Endometrial microvascular endothelial cells (primary cell): ENCODE data around the gene PGAM1. TPM values are rescaled to one million over a fixed set of nuclear protein-coding genes. Genes with fewer than 3 reads are reported as not detected.
"Not testable (repeated sequence)": the region's sequence is repeated elsewhere in the genome, so short reads cannot be mapped to it uniquely, and the experiment has no call there.

Experiments used
- in situ Hi-C: cut with HindIII; loops from 2 replicates; pipeline ENCODE4 v1.10.0; 2017; ENCODE audit warnings: low sequenced_read_pairs, low pct_unique_long_range_greater_than_20kb; ENCODE audit errors: inconsistent ontology term
- total RNA-seq: library from RNA; depleted of rRNA; stranded (reverse); fragments of >200 nt; gene quantifications from one replicate; pipeline ENCODE4 v1.2.3, GENCODE V29; 2015; ENCODE audit errors: inconsistent ontology term

Gene PGAM1
- total RNA-seq, 1 donor from 2014 or later, result 735 TPM

DNA sequence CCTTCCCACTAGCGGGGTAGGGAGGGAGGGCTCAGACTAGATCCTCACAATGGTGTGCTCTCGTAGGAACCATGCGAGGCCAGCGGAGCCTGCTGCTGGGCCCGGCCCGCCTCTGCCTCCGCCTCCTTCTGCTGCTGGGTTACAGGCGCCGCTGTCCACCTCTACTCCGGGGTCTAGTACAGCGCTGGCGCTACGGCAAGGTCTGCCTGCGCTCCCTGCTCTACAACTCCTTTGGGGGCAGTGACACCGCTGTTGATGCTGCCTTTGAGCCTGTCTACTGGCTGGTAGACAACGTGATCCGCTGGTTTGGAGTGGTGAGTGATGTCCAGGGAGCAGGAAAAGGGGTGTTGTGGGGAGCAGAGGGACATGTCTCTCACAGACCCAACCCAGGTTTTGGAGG, 25.6 kb downstream of the PGAM1 start:
- in situ Hi-C loops, result no loop called here

DNA sequence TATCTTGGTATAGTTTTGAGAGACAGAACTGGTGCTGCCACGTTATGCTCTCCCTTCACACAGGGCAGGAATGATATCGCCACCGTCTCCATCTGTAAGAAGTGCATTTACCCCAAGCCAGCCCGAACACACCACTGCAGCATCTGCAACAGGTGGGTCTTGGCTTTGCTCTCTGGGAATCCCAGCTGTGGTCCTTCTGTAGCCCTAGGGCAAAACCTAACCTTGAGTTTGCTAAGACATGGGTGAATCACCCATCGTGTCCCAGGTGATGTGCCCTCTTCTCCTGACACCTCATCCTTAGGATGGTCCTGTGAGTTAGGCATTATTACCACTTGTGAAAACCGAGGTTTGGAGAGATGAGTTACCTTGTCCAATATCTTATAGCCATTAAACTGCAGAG, 26.4 kb downstream of the PGAM1 start:
- in situ Hi-C loops, result no loop called here

DNA sequence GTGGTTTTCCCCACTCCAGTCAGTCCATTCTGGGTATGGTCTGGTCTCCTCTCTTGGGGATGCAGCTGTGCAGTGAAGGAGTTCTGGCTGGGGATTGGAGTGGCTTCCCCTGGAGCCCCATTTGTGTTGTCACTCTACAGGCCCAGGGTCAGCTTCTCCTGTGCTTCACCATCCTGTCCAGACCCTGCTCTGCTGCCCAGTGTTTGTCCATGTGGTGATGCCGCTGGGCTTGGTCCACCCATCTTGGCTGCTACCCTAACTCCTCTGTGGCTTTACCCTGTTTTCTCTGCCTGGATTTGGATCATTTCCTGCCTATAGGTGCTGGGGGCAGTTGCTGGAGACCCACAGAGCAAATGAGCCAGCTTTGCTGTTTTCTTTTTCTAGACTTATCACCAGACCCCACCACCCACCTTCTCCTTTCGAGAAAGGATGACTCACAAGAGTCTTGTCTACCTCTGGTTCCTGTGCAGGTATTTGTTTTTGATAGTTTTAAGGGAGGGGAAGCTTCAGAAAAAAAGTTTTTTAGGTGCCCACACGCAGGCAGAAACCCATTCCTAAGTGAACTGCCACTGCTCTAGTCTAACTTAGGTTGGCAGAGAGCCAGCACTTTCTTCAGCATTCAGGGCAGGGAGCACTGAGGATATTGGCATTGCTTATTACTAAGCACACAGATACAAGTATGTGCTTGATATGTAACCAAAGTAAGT, 28.5 kb downstream of the PGAM1 start:
- in situ Hi-C loops, result no loop called here

DNA sequence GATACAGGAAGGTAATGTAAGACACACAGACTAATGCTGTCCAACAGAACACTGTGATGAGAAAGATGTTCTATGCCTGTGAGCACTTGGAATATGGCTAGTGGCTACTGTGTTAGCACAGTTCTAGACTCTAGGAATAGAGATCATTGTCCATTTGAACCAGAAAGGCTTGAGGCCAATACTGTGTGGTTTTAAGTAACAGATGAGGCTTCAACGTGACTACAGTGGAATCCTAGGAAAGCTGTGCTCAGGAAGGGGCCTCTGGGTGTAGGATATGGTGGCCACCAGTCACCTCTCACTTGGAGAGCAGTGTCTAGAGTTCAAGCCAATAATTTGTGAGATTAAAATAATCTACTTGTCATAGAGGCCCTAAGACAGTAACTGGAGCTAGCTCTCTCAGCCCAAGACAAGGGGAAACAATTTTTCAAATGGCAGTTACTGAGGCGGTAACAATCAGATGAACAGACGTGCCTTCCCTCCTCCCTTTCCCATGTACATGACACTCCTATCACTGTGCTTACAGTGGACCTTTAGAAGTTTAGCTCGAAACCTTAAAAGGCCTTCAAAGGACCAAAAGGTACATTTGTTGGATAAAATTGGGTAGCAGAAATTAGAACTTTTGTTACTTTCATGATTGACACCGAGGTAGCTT, 30.2 kb downstream of the PGAM1 start:
- in situ Hi-C loops, result no loop called here

DNA sequence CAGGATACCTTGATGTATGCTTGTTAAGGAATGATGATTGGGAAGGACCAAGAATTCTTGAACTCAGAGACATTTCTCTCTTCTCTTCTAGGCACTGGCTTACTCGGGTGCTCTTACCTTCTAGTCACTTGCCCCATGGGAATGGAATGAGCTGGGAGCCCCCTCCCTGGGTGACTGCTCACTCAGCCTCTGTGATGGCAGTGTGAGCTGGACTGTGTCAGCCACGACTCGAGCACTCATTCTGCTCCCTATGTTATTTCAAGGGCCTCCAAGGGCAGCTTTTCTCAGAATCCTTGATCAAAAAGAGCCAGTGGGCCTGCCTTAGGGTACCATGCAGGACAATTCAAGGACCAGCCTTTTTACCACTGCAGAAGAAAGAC, 30.7 kb downstream of the PGAM1 start:
- in situ Hi-C loops, result no loop called here

DNA sequence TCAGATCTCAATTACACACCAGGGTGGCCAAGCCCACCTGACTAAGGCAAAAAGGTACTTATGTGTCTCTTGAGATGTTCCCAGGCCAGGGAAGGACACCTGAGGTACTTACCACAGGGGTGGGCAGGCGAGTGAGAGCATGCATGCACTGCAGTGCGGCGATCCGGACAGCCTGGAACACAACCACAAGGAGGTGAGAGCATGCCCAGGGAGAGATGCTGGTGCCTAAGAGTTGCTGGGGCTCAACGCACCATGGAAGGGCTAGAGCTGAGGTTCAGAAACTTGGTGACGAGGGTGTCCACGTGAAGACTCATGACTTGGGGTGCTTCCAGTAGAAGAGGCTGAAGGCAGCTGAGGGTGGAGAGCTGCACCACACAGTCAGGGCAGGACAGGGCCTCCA, 33.1 kb downstream of the PGAM1 start:
- in situ Hi-C loops, result no loop called here

DNA sequence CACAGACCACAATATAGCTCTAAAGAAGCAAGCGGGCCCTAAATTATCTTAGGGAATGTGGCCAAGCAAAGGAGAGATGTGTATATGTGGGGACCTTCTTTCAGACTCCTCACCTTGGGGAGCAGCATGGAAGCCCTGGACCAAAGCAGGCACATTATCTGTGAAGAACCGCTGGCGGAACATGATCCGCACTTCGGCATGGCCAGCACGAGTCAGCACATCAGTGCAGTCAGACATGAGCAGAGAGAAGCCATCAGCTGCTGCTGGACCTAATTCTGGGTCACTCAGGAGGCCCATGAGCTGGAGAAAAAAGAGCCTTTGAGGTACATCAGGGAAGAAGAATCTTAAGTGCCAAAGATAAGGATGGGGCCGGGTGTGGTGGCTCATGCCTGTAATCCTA, 33.9 kb downstream of the PGAM1 start:
- in situ Hi-C loops, result no loop called here

DNA sequence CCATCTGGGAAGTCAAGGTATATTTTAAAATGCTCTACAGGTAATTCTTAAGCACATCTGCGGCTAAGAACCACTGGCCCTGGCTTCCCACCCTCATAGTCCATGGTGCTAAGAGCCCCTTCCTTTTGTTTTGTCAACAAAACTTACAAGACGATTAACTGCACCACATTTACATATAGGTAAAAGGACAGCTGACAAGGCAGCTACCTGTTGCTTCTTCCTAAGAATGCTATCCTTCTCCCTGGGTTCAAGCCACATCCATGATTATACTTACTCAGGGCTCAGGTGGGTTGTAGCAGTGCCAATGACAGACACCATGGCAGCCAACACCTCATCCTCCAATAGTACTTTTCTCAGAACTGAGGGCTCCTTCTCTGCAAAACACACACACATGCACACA, 36.3 kb downstream of the PGAM1 start:
- in situ Hi-C loops, result no loop called here

DNA sequence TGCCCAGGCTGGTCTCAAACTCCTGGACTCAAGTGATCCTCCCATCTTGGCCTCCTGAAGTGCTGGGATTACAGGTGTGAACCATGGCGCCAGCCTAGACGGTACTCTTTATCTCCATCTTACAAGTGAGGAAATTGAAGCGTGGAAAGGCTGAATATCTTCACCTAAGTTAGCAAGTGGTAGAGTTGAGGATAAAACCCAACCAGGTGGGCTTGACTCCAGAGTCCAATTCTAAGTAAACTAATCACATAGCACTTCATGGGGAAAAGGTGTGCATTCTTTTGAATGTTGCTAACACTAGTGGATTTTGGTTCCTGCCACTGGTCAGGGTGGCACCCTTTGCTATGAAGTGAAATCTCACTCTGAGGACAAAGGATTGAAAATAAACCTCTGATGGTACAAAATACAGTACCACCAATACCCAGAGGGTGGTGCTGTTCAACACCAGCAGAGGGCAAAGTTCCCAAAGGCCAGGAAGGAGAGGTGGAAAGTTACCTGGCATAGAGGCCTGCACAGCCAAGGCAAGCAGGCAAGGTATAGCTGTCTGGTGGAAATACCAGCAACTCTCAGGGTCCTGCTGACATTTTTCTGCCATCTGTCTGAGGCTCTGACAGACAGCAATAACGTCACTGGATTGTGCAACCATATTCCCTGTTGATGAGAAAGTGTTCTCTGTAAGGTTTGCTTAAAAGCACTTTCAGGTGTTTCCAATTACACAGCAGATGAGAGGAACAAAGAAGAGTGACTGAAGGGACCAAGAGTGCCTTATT, 37.6 kb downstream of the PGAM1 start:
- in situ Hi-C loops, result no loop called here

DNA sequence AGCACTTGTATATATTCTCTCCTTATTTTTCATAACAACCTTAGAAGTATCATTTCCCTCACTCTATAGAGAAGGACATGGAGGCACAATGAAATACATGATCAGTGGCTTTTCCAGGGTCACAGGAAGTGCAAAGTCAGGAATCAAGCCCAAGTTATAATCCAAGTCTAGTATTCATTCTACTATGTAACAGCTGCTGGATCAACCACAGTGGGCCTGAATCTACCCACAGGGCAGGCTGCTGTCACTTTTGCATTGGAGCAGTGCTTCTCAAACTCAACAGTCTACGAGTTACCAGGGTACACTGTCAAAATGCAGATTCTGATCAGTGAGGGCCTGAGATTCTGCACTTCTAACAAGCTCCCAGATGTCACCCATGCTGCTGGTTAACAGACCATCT, 38.2 kb downstream of the PGAM1 start:
- in situ Hi-C loops, result no loop called here

DNA sequence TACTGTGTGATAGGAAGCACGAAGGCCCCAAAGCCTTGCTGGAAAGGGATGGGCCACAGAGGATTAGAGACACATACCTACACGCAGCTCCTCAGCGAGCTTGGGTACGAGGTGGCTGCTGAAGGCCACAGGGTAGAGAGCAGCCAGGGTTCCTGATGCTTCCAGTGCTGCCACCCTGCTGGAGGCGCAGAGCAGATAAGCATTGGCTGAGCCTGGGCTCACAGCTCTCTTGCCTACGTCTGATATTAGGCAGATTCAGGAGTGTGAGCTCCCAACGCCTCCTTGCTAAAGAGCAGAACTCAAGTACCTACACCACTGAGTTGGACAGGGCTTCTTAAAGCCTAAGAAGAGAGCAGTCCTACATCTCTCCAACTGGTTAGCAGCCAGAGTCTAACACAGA, 40.0 kb downstream of the PGAM1 start:
- in situ Hi-C loops, result no loop called here

DNA sequence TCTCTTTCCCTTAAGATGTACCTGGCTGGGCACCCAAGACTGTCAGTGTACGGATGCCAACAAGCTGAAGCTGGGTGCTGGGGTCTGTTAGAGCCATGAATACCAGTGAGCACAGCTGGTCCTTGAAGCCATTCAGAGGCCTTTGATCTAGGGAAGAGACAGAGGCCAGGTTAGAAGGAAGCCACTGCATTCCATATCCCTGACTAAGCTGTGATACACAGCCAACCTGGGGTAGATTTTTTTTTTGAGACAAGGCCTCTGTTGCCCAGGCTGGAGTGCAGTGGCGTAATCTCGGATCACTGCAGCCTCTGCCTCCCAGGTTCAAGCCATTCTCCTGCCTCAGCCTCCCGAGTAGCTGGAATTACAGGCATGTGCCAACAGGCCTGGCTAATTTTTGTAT, 40.8 kb downstream of the PGAM1 start:
- in situ Hi-C loops, result no loop called here

DNA sequence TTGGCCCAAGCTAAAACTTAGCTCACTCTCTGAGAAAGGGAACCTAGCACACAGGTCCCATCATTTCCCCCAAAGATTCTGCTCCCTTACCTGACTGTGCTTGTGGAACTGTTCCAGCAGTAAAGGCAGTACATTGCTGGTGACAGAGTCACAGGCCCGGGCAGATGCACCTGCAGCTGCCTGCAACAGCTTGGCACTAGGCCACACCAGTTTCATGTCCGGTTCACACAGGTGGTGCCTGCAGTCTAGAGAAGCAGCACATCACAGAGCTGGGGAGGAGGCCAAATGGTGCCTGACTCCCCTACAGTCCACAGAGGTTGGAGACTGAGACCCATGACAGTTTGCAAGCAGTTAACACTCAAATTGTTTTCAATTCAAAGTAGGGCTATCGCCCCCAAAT, 42.2 kb downstream of the PGAM1 start:
- in situ Hi-C loops, result no loop called here

DNA sequence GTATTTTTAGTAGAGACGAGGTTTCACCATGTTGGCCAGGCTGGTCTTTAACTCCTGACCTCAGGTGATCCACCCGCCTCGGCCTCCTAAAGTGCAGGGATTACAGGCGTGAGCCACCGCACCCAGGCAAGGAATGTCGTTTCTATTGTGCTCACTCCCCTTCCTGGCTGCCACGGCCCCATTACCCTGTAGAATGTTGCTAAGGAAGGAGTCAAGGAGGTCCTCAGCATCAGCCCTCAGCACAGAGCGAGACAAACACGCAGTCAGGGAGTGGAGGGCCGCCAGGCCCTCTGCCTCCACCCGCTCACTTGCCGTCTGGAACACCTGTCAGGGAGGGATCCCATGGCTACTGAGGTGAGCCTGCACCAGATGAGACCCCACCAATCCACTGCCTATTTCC, 42.8 kb downstream of the PGAM1 start:
- in situ Hi-C loops, result not testable (repeated sequence)

DNA sequence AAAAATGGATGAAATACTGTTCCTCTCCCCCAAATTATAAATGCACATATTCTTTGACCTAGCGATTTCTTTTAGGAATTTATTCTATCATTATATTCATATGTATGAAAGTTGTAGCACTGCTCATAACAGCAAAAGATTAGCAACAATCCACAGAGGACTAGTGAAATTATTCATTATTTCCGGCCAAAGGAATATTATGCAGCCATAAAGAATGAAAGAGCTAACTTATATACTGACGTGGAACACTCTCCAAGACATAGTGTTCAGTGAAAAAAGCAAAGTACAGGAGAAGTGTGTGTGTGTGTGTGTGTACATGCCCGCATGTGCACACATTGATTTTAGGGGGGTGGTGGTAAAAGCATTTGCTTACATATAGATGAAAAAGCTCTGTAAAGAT, 48.9 kb downstream of the PGAM1 start:
- in situ Hi-C loops, result no loop called here

DNA sequence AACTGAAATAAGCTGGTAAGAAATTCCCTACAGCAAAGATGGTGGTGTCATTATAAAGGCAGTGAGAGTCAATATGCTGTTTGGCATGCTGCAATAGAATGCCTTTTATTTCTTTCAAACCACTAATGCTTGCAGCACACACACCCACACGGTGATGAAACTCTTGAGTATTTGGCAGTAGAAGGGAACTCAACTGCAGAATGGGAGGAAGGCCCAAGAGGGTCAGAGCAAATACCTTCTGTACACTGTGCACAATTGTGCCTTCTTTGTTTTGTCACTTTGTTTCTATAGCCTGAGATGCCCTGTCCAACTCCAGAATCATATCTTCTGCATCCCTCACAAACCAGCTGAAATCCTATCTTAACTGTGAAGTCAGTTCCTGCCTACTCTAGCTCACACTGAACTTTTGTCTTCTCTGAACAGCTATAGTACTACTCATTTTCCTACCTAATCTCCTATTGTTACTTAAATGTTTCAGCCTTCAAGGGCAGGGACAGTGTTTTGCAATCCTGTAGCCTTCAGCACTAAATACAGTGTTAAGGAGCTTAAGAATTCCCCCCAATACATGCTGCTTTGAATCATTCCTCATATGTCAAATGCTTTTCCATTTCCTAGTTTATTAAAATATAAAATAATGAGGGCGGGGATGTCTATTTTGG, 50.1 kb downstream of the PGAM1 start:
- in situ Hi-C loops, result no loop called here

DNA sequence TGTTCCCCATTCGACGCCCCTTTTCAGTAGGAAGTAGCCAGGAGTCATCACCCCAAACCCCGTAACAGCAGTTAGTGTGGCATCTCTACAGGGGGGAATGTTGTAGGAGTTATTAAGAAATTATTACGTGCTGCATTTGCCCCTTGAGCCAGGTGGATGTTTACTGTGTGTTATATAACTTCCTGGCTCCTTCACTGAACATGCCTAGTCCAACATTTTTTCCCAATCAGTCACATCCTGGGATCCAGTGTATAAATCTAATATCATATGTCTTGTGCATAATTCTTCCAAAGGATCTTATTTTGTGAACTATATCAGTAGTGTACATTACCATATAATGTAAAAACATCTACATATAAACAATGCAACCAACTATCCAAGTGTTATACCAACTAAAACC, 53.4 kb downstream of the PGAM1 start:
- in situ Hi-C loops, result not testable (repeated sequence)

DNA sequence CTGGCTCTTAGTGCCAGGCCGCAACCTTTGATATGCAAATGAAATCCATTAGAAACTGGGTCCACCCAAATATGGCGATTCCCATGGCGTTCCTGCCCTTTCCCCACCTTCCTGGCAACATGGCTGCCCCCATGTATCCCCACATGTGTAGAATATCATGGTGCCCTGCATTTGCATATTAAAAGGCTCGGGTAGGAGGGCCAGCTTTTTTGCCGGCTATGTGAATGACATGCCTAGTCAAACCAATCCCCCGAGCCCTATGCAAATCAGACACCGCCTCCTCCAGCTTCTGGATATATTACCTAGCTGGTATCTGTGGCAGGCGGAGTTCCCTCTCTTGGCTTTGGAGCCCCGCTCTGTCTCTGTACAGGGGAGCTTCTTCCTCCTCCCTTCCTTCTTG, 53.9 kb downstream of the PGAM1 start:
- in situ Hi-C loops, result no loop called here

DNA sequence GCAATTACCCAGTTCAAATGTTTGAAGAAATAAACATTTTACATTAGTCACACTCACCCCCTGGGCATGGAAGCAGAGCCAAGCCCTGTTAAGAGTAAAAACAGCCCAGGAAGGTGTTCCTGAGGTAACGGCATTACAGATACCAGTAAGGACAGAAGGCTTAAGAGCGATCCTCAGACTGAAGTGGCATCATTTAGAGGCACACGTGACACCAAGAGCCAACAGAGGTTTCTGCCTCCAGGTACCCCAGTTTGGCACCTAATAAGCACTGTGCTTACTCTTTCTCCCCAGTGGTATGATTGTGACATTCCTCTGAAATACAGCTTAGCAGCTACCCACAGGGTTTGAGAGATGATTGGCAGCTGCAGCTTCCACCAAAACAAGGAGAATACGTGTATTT, 55.1 kb downstream of the PGAM1 start:
- in situ Hi-C loops, result no loop called here

DNA sequence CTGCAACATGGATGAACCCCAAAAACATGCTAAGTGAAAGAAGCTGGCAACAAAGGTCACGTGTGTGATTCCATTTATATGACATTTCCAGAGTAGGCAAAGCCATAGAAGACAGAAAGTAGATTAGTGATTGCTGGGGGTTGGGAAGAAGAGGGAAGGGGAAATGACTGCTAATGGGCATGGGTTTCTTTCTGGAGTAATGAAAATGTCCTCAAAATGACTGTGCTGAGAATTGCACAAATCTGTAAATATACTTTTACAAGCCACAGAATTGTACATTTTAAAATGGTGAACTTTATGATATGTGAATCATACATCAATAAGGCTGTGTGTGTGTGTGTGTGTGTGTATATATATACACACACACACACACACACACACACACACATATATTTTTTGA, 56.4 kb downstream of the PGAM1 start:
- in situ Hi-C loops, result no loop called here
